ENCODE data around the gene THRA. TPM values are rescaled to one million over a fixed set of nuclear protein-coding genes. Genes with fewer than 3 reads are reported as not detected.

The THRA gene
- total and polyA plus RNA-seq, 9 of the 15 experiments (the other 6 are each of a cell fraction or from before 2014, with no cell fraction given): 0.34 to 23.4 (median 12.7) TPM

DNA sequence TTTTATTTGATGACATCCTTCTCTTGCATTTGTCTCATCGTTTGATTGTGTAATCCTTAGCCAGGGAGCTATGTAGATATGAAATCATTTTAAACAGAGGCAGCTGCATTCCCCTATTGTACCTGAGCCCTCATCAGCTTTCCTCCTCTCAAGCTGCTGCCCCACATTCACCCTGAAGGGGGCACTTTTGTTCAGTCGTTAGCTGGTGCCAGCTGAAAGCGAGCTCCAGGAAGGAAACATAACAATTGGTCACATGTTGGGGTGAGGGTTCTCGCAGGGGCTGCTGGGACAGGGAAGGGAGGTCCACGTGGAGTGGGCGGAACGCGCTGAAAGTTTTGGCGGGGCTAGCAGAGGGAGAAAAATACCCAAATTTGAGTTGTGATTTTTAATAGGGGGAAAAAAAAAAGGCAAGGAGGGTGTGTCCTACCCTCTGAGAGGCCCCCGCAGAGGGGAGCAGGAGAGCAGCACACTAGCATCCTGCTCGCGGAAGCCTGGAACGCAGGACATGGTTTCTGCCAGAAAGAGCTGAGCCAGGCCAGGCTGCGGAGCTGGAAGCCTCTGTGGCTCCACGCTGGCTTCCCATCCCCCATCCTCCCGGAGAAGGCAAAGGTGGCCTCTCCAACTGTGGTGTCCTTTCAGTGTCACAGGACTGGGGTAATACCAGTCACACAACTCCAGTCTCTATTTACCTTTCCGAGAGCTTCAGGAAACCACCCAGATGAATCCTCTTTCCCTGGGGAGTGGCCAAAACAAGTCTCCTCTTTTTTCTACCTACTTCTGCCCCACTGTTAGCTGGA is 50.5 kb downstream of the THRA start (continued):
- TF ChIP-seq STAT5B (CRISPR knock-in tag; IDR thresholded peaks at IDR 0.05) (no peak), ZNF121 (CRISPR knock-in tag; conservative IDR thresholded peaks at IDR 0.05) (no peak), TCF7L2 (IDR thresholded peaks at IDR 0.05; ENCODE audit: low read depth, low read length) (no peak), ATF7 (IDR thresholded peaks at IDR 0.05) (peak; percentile 68), HNRNPH1 (optimal IDR thresholded peaks at IDR 0.05; ENCODE audit: low read depth, low read length) (no peak), SIRT6 (IDR thresholded peaks at IDR 0.05; ENCODE audit: low read depth, low read length) (no peak), CBFA2T2 (conservative IDR thresholded peaks at IDR 0.05) (peak; percentile 63)
- TF ChIP-seq, protein P1, sequence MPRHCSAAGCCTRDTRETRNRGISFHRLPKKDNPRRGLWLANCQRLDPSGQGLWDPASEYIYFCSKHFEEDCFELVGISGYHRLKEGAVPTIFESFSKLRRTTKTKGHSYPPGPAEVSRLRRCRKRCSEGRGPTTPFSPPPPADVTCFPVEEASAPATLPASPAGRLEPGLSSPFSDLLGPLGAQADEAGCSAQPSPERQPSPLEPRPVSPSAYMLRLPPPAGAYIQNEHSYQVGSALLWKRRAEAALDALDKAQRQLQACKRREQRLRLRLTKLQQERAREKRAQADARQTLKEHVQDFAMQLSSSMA (CRISPR knock-in tag; IDR thresholded peaks at IDR 0.05): no peak
- TF ChIP-seq, protein P2, sequence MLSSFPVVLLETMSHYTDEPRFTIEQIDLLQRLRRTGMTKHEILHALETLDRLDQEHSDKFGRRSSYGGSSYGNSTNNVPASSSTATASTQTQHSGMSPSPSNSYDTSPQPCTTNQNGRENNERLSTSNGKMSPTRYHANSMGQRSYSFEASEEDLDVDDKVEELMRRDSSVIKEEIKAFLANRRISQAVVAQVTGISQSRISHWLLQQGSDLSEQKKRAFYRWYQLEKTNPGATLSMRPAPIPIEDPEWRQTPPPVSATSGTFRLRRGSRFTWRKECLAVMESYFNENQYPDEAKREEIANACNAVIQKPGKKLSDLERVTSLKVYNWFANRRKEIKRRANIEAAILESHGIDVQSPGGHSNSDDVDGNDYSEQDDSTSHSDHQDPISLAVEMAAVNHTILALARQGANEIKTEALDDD (IDR thresholded peaks at IDR 0.05): no peak
- TF ChIP-seq, protein P3, sequence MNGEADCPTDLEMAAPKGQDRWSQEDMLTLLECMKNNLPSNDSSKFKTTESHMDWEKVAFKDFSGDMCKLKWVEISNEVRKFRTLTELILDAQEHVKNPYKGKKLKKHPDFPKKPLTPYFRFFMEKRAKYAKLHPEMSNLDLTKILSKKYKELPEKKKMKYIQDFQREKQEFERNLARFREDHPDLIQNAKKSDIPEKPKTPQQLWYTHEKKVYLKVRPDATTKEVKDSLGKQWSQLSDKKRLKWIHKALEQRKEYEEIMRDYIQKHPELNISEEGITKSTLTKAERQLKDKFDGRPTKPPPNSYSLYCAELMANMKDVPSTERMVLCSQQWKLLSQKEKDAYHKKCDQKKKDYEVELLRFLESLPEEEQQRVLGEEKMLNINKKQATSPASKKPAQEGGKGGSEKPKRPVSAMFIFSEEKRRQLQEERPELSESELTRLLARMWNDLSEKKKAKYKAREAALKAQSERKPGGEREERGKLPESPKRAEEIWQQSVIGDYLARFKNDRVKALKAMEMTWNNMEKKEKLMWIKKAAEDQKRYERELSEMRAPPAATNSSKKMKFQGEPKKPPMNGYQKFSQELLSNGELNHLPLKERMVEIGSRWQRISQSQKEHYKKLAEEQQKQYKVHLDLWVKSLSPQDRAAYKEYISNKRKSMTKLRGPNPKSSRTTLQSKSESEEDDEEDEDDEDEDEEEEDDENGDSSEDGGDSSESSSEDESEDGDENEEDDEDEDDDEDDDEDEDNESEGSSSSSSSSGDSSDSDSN (IDR thresholded peaks at IDR 0.05; ENCODE audit: borderline replicate concordance in 1 of 2, low read depth in 2 of 2, low read length in 2 of 2): no peak
- TF ChIP-seq, protein P4, sequence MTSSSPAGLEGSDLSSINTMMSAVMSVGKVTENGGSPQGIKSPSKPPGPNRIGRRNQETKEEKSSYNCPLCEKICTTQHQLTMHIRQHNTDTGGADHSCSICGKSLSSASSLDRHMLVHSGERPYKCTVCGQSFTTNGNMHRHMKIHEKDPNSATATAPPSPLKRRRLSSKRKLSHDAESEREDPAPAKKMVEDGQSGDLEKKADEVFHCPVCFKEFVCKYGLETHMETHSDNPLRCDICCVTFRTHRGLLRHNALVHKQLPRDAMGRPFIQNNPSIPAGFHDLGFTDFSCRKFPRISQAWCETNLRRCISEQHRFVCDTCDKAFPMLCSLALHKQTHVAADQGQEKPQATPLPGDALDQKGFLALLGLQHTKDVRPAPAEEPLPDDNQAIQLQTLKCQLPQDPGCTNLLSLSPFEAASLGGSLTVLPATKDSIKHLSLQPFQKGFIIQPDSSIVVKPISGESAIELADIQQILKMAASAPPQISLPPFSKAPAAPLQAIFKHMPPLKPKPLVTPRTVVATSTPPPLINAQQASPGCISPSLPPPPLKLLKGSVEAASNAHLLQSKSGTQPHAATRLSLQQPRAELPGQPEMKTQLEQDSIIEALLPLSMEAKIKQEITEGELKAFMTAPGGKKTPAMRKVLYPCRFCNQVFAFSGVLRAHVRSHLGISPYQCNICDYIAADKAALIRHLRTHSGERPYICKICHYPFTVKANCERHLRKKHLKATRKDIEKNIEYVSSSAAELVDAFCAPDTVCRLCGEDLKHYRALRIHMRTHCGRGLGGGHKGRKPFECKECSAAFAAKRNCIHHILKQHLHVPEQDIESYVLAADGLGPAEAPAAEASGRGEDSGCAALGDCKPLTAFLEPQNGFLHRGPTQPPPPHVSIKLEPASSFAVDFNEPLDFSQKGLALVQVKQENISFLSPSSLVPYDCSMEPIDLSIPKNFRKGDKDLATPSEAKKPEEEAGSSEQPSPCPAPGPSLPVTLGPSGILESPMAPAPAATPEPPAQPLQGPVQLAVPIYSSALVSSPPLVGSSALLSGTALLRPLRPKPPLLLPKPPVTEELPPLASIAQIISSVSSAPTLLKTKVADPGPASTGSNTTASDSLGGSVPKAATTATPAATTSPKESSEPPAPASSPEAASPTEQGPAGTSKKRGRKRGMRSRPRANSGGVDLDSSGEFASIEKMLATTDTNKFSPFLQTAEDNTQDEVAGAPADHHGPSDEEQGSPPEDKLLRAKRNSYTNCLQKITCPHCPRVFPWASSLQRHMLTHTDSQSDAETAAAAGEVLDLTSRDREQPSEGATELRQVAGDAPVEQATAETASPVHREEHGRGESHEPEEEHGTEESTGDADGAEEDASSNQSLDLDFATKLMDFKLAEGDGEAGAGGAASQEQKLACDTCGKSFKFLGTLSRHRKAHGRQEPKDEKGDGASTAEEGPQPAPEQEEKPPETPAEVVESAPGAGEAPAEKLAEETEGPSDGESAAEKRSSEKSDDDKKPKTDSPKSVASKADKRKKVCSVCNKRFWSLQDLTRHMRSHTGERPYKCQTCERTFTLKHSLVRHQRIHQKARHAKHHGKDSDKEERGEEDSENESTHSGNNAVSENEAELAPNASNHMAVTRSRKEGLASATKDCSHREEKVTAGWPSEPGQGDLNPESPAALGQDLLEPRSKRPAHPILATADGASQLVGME (CRISPR knock-in tag; IDR thresholded peaks at IDR 0.05): 0 out of 2 replicates have a peak, but pooled peaks have one; percentile 32
- TF ChIP-seq, protein P5, sequence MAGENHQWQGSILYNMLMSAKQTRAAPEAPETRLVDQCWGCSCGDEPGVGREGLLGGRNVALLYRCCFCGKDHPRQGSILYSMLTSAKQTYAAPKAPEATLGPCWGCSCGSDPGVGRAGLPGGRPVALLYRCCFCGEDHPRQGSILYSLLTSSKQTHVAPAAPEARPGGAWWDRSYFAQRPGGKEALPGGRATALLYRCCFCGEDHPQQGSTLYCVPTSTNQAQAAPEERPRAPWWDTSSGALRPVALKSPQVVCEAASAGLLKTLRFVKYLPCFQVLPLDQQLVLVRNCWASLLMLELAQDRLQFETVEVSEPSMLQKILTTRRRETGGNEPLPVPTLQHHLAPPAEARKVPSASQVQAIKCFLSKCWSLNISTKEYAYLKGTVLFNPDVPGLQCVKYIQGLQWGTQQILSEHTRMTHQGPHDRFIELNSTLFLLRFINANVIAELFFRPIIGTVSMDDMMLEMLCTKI (IDR thresholded peaks at IDR 0.05; ENCODE audit: partially characterized antibody): no peak
- TF ChIP-seq, protein P6, sequence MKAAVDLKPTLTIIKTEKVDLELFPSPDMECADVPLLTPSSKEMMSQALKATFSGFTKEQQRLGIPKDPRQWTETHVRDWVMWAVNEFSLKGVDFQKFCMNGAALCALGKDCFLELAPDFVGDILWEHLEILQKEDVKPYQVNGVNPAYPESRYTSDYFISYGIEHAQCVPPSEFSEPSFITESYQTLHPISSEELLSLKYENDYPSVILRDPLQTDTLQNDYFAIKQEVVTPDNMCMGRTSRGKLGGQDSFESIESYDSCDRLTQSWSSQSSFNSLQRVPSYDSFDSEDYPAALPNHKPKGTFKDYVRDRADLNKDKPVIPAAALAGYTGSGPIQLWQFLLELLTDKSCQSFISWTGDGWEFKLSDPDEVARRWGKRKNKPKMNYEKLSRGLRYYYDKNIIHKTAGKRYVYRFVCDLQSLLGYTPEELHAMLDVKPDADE (conservative IDR thresholded peaks at IDR 0.05; ENCODE audit: control insufficient read depth, low read depth, low read length): 0 out of 2 replicates have a peak, but pooled peaks have one; percentile 28

All from K562 (cell line).